Astrocyte (in vitro differentiated cells and primary cell): ENCODE data around the gene INPP5F.

Experiments
- CTCF ChIP-seq: IDR thresholded peaks from 2 replicates; pipeline ENCODE4 v1.5.1; 2011; ENCODE audit warnings: low read depth, mild to moderate bottlenecking, inconsistent platforms, low read length, moderate library complexity; ENCODE audit not compliant: insufficient read depth
- EZH2 ChIP-seq: IDR thresholded peaks from 2 replicates; pipeline ENCODE4 v1.6.1; 2012; ENCODE audit warnings: mild to moderate bottlenecking, low read length, inconsistent platforms; ENCODE audit not compliant: insufficient read depth

GRCh38 chr10:119812684-119813083 is 86.8 kb downstream of the INPP5F start:
- TF ChIP-seq CTCF (no peak), EZH2 (no peak)
